NCI-H524 (cell line): ENCODE measurements around the gene PHF10.
A peak's percentile ranks its signal among the peaks of the same experiment; 100 is the strongest.
"Not testable (repeated sequence)": the region's sequence is repeated elsewhere in the genome, so short reads cannot be mapped to it uniquely, and the experiment has no call there.

Source experiments
- DNase-seq, 2 experiments: peaks; one replicate each; lab custom pipeline; 2025; lab: John Stamatoyannopoulos, UW

Gene PHF10

GRCh38 chr6:169724494-169725124 lies at the start of gene PHF10:
Gene PHF10 (minus strand): TSS chr6:169724500. CDS start chr6:169723931, 569 bp downstream.
- peak; percentile 51 to 75 for DNase-seq

DNA sequence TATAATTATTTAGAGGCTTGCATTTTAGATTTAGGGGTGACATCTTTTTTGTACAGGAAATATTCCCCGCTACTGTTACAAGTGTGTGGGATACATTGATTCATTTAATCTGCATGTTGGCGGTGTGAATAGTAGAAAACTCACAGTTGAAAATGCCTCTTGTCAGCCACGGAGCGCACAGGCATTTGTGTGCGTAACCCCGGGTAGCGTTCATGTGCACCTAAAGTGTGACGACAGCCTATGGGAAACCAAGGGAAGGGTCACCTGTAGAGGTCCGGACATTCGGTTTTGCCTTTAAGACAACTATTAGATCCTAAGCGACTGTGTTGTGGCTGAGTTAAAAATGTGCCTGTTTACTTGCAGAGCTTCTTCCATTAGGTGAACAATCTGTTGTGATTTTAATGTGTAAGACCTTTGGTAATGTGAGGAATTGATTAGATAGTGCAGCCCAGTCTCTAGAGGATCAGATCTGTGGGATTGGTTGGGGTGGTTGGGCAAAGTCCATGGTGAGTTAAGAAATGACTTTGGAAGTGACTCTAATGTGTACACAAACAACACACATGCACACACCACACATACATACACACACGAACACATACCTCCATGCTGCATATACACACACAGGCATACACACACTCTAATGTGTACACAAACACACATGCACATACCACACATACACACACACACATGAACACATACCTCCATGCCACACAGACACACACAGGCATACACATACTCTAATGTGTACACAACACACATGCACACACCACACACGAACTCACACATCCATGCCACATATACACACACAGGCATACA lies 42.8 kb upstream of the PHF10 start:
- no peak for DNase-seq

- no peak for DNase-seq
These were observed 41.9 kb upstream of the PHF10 start for GRCh38 chr6:169766232-169766631.

- not testable (repeated sequence) for DNase-seq
These were observed 41.5 kb upstream of the PHF10 start for GRCh38 chr6:169765789-169766188.

DNA sequence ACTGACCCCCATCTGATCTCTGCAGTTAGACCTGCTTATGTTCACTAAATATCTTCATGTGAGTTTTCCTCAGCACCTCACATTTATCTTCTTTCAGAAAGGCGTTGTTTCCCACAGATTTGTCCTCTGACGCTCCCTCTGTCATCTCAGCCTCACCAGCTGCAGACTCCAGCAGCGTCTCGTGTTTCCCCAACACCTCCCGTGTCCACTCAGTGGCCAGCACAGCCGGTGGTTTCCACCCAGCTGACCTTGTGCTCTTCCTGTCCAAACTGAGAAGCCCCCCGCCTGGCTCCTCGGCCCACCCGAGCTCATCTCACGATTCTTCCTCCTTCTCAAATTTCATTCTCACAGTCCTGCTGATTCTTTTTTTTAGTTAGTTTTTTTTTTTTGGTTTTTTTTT lies 39.6 kb upstream of the PHF10 start:
- no peak for DNase-seq

DNA sequence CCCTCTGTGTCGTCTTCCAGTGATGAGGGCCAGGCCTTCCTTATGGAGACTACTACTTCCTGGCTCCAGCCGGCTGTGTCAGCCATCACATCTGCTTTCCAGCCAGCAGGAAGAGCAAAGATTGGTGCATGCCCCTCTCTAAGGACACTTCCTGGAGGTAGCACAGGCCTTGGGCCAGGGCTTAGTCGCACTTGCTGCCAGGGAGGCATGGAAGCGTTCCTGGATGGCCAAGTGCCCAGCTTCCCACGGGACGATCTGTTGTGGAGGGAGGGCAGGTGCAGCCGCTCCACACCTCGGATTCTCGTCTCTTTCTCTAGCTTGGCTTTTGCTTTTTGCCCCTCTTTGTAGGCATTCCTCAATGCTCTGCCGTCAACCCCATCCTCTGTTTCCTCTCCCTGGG lies 39.0 kb upstream of the PHF10 start:
- no peak for DNase-seq

- no peak for DNase-seq
These were observed 30.9 kb upstream of the PHF10 start for GRCh38 chr6:169755162-169755561.

GRCh38 chr6:169752074-169752623 lies 27.8 kb upstream of the PHF10 start:
- DNase-seq: no peak

GRCh38 chr6:169751242-169752073 lies 27.2 kb upstream of the PHF10 start, which contains the start of the genes DYNLT2 and ERMARD:
Gene DYNLT2 (minus strand): TSS chr6:169751572. CDS start chr6:169751458, 114 bp downstream.
Gene ERMARD (plus strand): TSS chr6:169751622. CDS start chr6:169751658, 36 bp downstream.
- peak; percentile 94 to 96 for DNase-seq

- DNase-seq: no peak
These were observed 22.3 kb upstream of the PHF10 start for GRCh38 chr6:169746556-169746955.

DNA sequence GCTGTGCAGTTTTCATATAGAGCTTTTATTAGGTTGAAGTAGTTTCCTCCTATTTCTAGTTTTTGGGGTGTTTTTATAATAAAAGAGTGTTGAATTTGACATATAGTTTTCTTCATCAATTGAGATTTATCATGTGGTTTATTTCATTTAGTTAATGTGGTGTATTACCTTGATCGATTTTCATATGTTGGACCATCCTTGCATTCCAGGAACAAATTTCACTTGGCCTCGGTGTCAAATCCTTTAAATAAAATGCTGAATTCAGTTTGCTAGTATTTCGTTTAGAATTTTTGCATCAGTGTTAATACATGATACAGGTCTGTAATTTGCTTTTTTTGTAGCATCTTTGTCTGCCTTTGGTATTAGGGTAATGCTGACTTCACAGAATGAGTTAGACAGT lies 21.1 kb upstream of the PHF10 start:
- no peak for DNase-seq

GRCh38 chr6:169741344-169741743 lies 17.0 kb upstream of the PHF10 start:
- DNase-seq: no peak

- peak; percentile 67 to 85 for DNase-seq
These were observed 14.8 kb upstream of the PHF10 start for GRCh38 chr6:169738976-169739529.

DNA sequence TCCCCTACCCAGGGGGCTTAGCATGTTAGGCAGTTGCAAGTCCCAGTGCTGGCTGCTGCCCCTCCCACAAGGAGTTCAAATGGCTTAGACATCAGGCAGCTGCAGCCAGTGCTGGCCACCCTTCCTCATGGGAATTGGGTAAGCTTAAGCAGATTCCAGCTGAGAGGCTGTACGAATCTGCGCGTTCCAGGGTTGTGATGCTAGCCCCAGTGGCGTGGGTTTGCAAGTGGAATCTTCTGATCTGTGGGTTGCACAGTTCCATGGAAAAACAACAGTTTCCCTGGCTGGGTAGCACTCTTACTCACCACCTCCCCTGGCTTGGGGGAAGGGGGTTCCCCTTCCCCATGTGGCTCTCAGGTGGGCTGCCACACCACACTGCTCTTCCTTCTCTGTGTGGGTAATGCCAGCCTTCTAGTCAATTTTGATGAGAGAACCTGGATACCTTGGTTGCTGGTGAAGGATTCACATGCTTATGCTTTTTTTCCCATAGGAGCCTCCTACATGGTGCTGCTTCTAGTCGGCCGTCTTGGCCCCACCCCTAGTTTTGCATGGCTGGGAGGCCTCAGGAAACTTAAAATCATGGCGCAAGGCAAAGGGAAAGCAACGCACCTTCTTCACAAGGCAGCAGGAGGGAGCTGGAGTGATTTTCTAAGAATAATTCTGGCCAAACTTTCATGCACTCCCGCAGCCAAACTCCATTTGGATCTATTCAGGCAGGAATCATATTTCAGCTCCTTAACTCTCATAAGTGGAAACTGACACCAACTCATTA lies 14.1 kb upstream of the PHF10 start:
- DNase-seq: peak; percentile 73 to 91

GRCh38 chr6:169729961-169730360 lies 5.7 kb upstream of the PHF10 start:
- no peak for DNase-seq

DNA sequence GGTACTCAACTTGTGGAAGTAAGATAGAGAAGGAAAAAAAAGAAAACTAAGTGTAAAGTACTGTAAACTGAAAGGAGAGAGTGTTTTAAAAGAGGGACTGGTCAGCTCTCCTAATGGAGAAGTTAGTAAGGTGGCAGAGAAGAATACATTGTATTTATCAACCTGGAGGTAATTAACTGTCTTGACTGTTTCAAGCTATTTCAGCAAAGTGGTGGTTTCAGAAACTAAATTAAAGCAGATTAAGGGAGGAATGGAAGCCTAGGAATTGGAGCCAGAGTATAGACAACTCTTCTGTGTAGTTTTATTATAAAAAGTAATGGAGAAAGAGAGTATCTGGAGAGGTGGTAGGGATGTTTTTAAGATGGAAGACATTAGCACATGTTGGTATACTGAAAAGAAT lies 2.7 kb upstream of the PHF10 start:
- no peak for DNase-seq

- DNase-seq: no peak
These were observed 1.7 kb upstream of the PHF10 start for GRCh38 chr6:169726049-169726400.

DNA sequence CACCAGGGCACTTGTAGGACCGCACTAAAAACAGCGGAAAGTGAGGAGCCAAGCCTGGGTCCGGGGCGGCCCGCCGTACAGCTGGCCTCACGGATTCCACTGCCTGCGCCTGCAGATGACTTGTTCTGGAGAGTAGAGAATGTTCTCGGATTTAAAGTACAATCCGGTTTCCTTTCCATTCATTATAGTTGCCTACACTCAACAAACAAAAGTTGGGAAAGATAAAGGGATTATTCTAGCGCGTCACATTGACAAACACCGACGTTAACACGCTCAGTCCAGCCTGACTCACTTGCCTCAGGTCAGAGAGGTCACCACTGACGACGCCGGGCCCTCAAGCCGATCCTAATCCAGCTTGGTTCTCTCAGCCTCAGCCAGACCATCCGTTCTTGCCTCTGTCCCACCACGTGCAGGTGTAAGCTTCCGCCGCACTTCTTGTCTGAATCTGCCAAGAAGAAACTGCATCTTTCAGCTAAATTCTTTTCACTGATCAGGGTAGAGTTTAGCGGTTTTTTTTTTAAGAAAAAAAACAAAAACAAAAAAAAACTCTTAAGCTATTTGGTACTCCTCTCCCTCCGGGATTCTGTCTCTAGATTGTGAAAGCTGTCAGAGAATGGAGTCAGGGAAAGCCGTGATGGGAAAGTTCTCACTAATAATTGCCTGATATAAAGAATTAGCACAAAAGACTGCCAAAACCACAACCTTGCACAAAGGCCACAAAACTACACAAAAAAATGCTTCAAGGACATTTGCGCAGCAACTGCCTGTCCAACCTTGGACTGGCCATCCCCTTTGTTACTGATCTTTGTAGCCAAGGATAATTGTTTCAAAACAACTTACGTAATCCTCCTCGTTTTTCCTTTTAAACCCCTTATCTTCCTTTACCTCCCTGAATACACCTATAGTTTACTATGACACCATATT lies 1.1 kb upstream of the PHF10 start:
- DNase-seq: peak; percentile 2 to 45

DNA sequence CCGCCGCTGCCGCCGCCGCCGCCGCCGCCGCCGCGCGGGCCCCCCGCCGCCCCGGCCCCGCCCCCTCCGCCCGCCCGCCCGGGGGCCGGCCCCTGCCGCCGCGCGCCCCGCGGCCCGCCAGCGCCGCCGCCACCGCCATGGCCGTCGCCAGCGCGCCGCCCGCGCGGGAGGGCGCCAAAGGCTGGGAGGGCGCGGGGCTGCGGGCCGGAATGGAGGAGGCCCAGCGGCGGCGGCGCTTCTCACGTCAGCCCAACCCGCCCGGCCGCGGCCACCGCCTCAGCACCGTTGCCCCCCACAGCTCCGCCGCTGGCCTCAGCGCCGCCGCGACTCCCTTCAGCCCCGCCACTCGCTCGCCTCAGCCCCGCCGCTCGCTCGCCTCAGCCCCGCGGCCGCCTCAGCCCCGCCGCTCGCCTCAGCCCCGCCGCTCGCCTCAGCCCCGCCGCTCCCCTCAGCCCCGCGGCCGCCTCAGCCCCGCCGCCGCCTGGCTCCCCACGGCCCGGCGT lies 258 bp downstream of the PHF10 start:
- DNase-seq: peak in 1 of 2 experiments; percentile 41
